ENCODE measurements around the gene MARCHF6.

- no peak for TF ChIP-seq CTCF (IDR thresholded peaks at IDR 0.05)
- TF ChIP-seq POLR2A (IDR thresholded peaks at IDR 0.05) = no peak
These were observed 37.5 kb upstream of the MARCHF6 start for GRCh38 chr5:10315824-10316509.
